Parathyroid adenoma (tissue), 2 donors: ENCODE data around the gene IKZF1.

Experiments
- H2AFZ ChIP-seq: fragments of 300-600 bp; sonication (generic); one replicate; pipeline ENCODE4 v1.7.0; 2017; ENCODE audit warnings: antibody characterized with exemption, mild to moderate bottlenecking
- H3K27ac ChIP-seq: fragments of 300-600 bp; sonication (generic); one replicate; pipeline ENCODE4 v1.7.0; 2017
- H3K27me3 ChIP-seq: fragments of 300-600 bp; sonication (generic); one replicate; pipeline ENCODE4 v1.7.0; 2017; ENCODE audit warnings: low read length; ENCODE audit not compliant: control insufficient read depth, insufficient read depth
- H3K36me3 ChIP-seq: fragments of 300-600 bp; sonication (generic); one replicate; pipeline ENCODE4 v1.7.0; 2017; ENCODE audit warnings: low read length; ENCODE audit not compliant: control insufficient read depth, insufficient read depth
- H3K4me1 ChIP-seq: fragments of 300-600 bp; sonication (generic); one replicate; pipeline ENCODE4 v1.7.0; 2017; ENCODE audit warnings: control low read depth
- H3K4me2 ChIP-seq: fragments of 300-600 bp; sonication (generic); one replicate; pipeline ENCODE4 v1.7.0; 2017; ENCODE audit warnings: low read length
- H3K4me3 ChIP-seq: fragments of 300-600 bp; sonication (generic); one replicate; pipeline ENCODE4 v1.7.0; 2017; ENCODE audit warnings: low read depth, low read length
- H3K79me2 ChIP-seq: fragments of 300-600 bp; sonication (generic); one replicate; pipeline ENCODE4 v1.7.0; 2017; ENCODE audit warnings: control low read depth
- H3K9ac ChIP-seq: fragments of 300-600 bp; sonication (generic); one replicate; pipeline ENCODE4 v1.7.0; 2017; ENCODE audit warnings: mild to moderate bottlenecking
- H3K9me3 ChIP-seq: fragments of 300-600 bp; sonication (generic); one replicate; pipeline ENCODE4 v1.7.0; 2017; ENCODE audit warnings: low read length; ENCODE audit not compliant: control insufficient read depth
- CTCF ChIP-seq: fragments of 300-600 bp; sonication (generic); IDR thresholded peaks from one replicate; pipeline ENCODE4 v1.7.0; 2017; ENCODE audit warnings: antibody characterized with exemption, mild to moderate bottlenecking
- donor health status: primary hyperparathyroidism.

The IKZF1 gene

GRCh38 chr7:50393547-50394252, 89.2 kb downstream of the IKZF1 start:
- no peak for TF ChIP-seq CTCF
- Histone ChIP-seq H3K27me3 (no peaks in the 10 kb centered on the region), H3K4me3 (no peak overlapping the region), H3K79me2 (no peaks in the 10 kb centered on the region), H3K9me3 (no peaks in the 10 kb centered on the region), H2AFZ (no peak overlapping the region), H3K4me2 (no peak overlapping the region), H3K27ac (no peak overlapping the region), H3K36me3 (no peaks in the 10 kb centered on the region), H3K4me1 (no peaks in the 10 kb centered on the region), H3K9ac (no peak overlapping the region)

GRCh38 chr7:50394315-50394714, 89.8 kb downstream of the IKZF1 start:
- Histone ChIP-seq H3K9me3 (no peaks in the 10 kb centered on the region), H3K9ac (no peak overlapping the region), H3K27ac (no peak overlapping the region), H3K27me3 (no peaks in the 10 kb centered on the region), H3K36me3 (no peaks in the 10 kb centered on the region), H3K79me2 (no peaks in the 10 kb centered on the region), H2AFZ (no peak overlapping the region), H3K4me2 (no peak overlapping the region), H3K4me1 (no peaks in the 10 kb centered on the region), H3K4me3 (no peak overlapping the region)
- no peak for TF ChIP-seq CTCF

- Histone ChIP-seq H3K4me3 (no peak overlapping the region), H3K4me1 (no peaks in the 10 kb centered on the region), H3K27me3 (no peaks in the 10 kb centered on the region), H3K27ac (no peak overlapping the region), H2AFZ (no peak overlapping the region), H3K79me2 (no peaks in the 10 kb centered on the region), H3K9ac (no peak overlapping the region), H3K36me3 (no peaks in the 10 kb centered on the region), H3K4me2 (no peak overlapping the region), H3K9me3 (no peaks in the 10 kb centered on the region)
- TF ChIP-seq CTCF, result no peak
Measured at GRCh38 chr7:50396856-50397255, 92.3 kb downstream of the IKZF1 start.

GRCh38 chr7:50397320-50397970, 92.9 kb downstream of the IKZF1 start:
- H3K9ac ChIP-seq, result no peak overlapping the region
- no peak overlapping the region for H3K4me3 ChIP-seq

More at GRCh38 chr7:50397320-50397970, 92.9 kb downstream of the IKZF1 start:
- Histone ChIP-seq H2AFZ (no peak overlapping the region), H3K79me2 (no peaks in the 10 kb centered on the region), H3K36me3 (no peaks in the 10 kb centered on the region), H3K27ac (no peak overlapping the region), H3K27me3 (no peaks in the 10 kb centered on the region), H3K9me3 (no peaks in the 10 kb centered on the region), H3K4me1 (no peaks in the 10 kb centered on the region), H3K4me2 (no peak overlapping the region)
- TF ChIP-seq CTCF, result no peak
